Naive thymus-derived CD4-positive, alpha-beta T cell (primary cell): ENCODE measurements around the gene SATL1. TPM values are rescaled to one million over a fixed set of nuclear protein-coding genes. Genes with fewer than 3 reads are reported as not detected.
"Not testable (repeated sequence)": the region's sequence is repeated elsewhere in the genome, so short reads cannot be mapped to it uniquely, and the experiment has no call there.

Experiments used
- ATAC-seq: fragments of 150-1000 bp; cut with Tn5 transposase; 2 replicates; pipeline ENCODE4 v1.10.0; 2021; ENCODE audit warnings: mild to moderate bottlenecking, moderate library complexity
- CTCF ChIA-PET: fragments of 350-600 bp; sonication (Branson Sonifier 250); formaldehyde crosslinking; loops from one replicate; lab custom pipeline; 2021; ENCODE audit warnings: antibody characterized with exemption; lab: Charles Lee
- POLR2A ChIA-PET: fragments of 350-600 bp; sonication (Branson Sonifier 250); formaldehyde crosslinking; loops from one replicate; lab custom pipeline; 2021; ENCODE audit warnings: antibody characterized with exemption, inconsistent platforms; lab: Charles Lee
- DNase-seq, 9 donors: peaks; one replicate each; pipeline versions ENCODE4 v3.0.0 to v3.0.0-alpha.2; 2020 to 2022; ENCODE audit warnings: mixed read lengths in 1 of 9
- H3K27ac ChIP-seq: one replicate; pipeline ENCODE4 v1.7.0; 2013; ENCODE audit warnings: mild to moderate bottlenecking, low read depth, low read length, moderate library complexity
- H3K27me3 ChIP-seq, 2 donors: one replicate each; pipeline ENCODE4 v1.7.0; 2013; ENCODE audit warnings: low read length in 2 of 2, mild to moderate bottlenecking in 2 of 2, moderate library complexity in 2 of 2; ENCODE audit not compliant: control insufficient read depth in 2 of 2, insufficient read depth in 2 of 2
- H3K36me3 ChIP-seq, 3 experiments: 1 replicate in 2 of 3; 2 replicates in 1 of 3; pipeline ENCODE4 v1.7.0; 2013; ENCODE audit warnings: low read length in 3 of 3, mild to moderate bottlenecking in 3 of 3, moderate library complexity in 1 of 3; ENCODE audit not compliant: insufficient read depth in 3 of 3, control insufficient read depth in 2 of 3
- H3K4me1 ChIP-seq, 2 donors: one replicate each; pipeline ENCODE4 v1.7.0; 2013; ENCODE audit warnings: low read length in 2 of 2, mild to moderate bottlenecking in 2 of 2, moderate library complexity in 1 of 2; ENCODE audit not compliant: control insufficient read depth in 2 of 2, insufficient read depth in 2 of 2
- H3K4me3 ChIP-seq: 2 replicates; pipeline ENCODE4 v1.7.0; 2013; ENCODE audit warnings: mild to moderate bottlenecking, low read length
- H3K9me3 ChIP-seq, 3 experiments: 1 replicate in 2 of 3; 2 replicates in 1 of 3; pipeline ENCODE4 v1.7.0; 2013; ENCODE audit warnings: low read length in 3 of 3; ENCODE audit not compliant: control insufficient read depth in 2 of 3
- H3K27ac Mint-ChIP-seq, 9 donors: one replicate each; pipeline ENCODE4 v1.8.0; 2020 to 2022; ENCODE audit warnings: mixed read lengths in 9 of 9, mild to moderate bottlenecking in 8 of 9, moderate library complexity in 5 of 9, inconsistent platforms in 2 of 9
- H3K27me3 Mint-ChIP-seq, 5 donors: one replicate each; pipeline ENCODE4 v1.8.0; 2021 to 2022; ENCODE audit warnings: mixed read lengths in 5 of 5, mild to moderate bottlenecking in 1 of 5
- H3K36me3 Mint-ChIP-seq, 5 donors: one replicate each; pipeline ENCODE4 v1.8.0; 2020 to 2022; ENCODE audit warnings: mixed read lengths in 5 of 5, mild to moderate bottlenecking in 3 of 5, inconsistent platforms in 1 of 5
- H3K4me1 Mint-ChIP-seq, 7 donors: one replicate each; pipeline ENCODE4 v1.8.0; 2020 to 2022; ENCODE audit warnings: mixed read lengths in 7 of 7, mild to moderate bottlenecking in 3 of 7, inconsistent platforms in 1 of 7
- H3K4me3 Mint-ChIP-seq, 10 donors: one replicate each; pipeline ENCODE4 v1.8.0; 2020 to 2022; ENCODE audit warnings: mild to moderate bottlenecking in 10 of 10, mixed read lengths in 10 of 10, moderate library complexity in 6 of 10, inconsistent platforms in 2 of 10
- H3K9me3 Mint-ChIP-seq, 11 donors: one replicate each; pipeline ENCODE4 v1.8.0; 2020 to 2022; ENCODE audit warnings: mixed read lengths in 11 of 11, mild to moderate bottlenecking in 4 of 11, inconsistent platforms in 1 of 11, moderate library complexity in 1 of 11
- intact Hi-C, 2 donors: fragments of 100-400 bp; cut with micrococcal nuclease; formaldehyde crosslinking; loops; one replicate each; pipeline ENCODE4 v1.15.1; 2023
- polyA plus RNA-seq, 2 donors: library from polyadenylated mRNA; unstranded; fragments of 300-500 nt; fragmentation: Illumina TruSeq; gene quantifications; one replicate each; pipeline ENCODE4 v1.2.3, GENCODE V29; 2021
- total RNA-seq, 6 experiments: library from RNA in 5 of 6; stranded (reverse) in 5 of 6; gene quantifications; 1 replicate in 5 of 6; 2 replicates in 1 of 6; pipeline ENCODE4 v1.2.3 and lab custom pipeline; 2021 to 2026

The SATL1 gene
- total RNA-seq (not detected), polyA plus RNA-seq (not detected), total RNA-seq (lab: John Stamatoyannopoulos, UW) (not detected)

DNA sequence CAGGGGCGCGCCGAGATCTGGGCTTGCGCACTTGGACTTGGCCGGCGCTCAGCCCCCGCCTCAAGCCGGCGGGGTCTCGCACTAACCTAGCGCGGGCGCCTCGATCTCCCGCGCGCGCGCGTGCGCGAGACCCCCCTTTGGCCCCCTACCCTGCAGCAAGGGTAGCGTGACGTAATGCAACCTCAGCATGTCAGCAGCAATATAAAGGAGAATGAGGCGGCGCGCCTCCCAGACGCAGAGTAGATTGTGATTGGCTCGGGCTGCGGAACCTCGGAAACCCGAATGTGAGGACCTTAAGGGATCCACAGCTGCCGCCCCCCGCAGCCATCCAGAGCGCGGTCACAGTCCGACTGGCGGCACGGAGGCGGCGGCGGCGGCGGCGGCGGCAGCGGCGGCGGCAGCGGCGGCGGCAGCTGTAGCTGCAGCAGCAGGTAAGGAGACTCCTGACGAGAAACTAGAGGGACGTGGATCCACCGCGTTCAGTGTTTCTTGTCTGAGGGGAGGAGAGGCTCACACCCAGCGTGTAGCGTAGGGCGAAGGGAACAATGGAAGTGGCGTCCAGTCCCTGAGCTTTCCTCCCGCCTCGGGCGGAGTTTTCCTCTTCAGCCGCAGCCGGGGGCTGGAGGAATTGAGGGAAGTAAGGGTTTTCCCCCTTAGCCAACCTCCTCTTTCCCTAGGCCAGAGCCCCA is at the start of gene SATL1, which contains the start of gene ZNF711:
Gene SATL1 (minus strand): TSS at position 19 of the 689 bp plus-strand sequence. CDS start 134,811 bp downstream, outside the sequence.
Gene ZNF711 (plus strand): TSS at position 231 of the 689 bp plus-strand sequence. CDS start 3,582 bp downstream, outside the sequence.
- peak within 1 kb of the TSS in 8 of 9 donors; percentile 54 to 89 (median 79) for H3K27ac Mint-ChIP-seq
- Histone ChIP-seq H3K27ac (peak within 1 kb of the TSS; percentile 45), H3K4me3 (peak within 1 kb of the TSS; percentile 50), H3K36me3 (peaks cover 0 to 4% (median 0%) of the 10 kb centered on the region in 3 experiments), H3K4me1 (no peaks in the 10 kb centered on the region), H3K27me3 (no peaks in the 10 kb centered on the region), H3K9me3 (no peaks in the 10 kb centered on the region)
- H3K36me3 Mint-ChIP-seq: peaks cover 0 to 4% (median 0%) of the 10 kb centered on the region in 5 donors
- peak in 7 of 9 donors; percentile 5 to 47 (median 20) for DNase-seq
- ChIA-PET POLR2A (no interaction called here), CTCF (interaction anchor here (0.5 kb wide), 1 partner anchor 160 kb away, joined by 5 read pairs; no protein-coding TSS in a partner anchor)
- intact Hi-C loops: no loop called here
- peaks cover 3 to 32% (median 16%) of the 10 kb centered on the region in 5 donors for H3K27me3 Mint-ChIP-seq
- H3K4me1 Mint-ChIP-seq: peaks cover 4 to 13% (median 9%) of the 10 kb centered on the region in 7 donors
- H3K4me3 Mint-ChIP-seq: peak within 1 kb of the TSS; percentile 88 to 96 (median 92)
- H3K9me3 Mint-ChIP-seq: no peaks in the 10 kb centered on the region
- peak; percentile 65 for ATAC-seq

- Mint-ChIP-seq H3K36me3 (no peaks in the 10 kb centered on the region), H3K9me3 (peaks cover 0 to 9% (median 4%) of the 10 kb centered on the region in 11 donors), H3K27ac (no peak overlapping the region), H3K27me3 (no peaks in the 10 kb centered on the region), H3K4me3 (no peak overlapping the region), H3K4me1 (no peaks in the 10 kb centered on the region)
- no peaks in the 10 kb centered on the region for H3K4me1 ChIP-seq
- H3K27ac ChIP-seq: no peak overlapping the region
- CTCF ChIA-PET: no interaction called here
- H3K4me3 ChIP-seq: no peak overlapping the region
- intact Hi-C loops: no loop called here
- POLR2A ChIA-PET: no interaction called here
- ATAC-seq (no peak), DNase-seq (no peak)
- no peaks in the 10 kb centered on the region for H3K9me3 ChIP-seq
- no peaks in the 10 kb centered on the region for H3K36me3 ChIP-seq
- no peaks in the 10 kb centered on the region for H3K27me3 ChIP-seq
These were observed 45.6 kb upstream of the SATL1 start for GRCh38 chrX:85288992-85289723.

DNA sequence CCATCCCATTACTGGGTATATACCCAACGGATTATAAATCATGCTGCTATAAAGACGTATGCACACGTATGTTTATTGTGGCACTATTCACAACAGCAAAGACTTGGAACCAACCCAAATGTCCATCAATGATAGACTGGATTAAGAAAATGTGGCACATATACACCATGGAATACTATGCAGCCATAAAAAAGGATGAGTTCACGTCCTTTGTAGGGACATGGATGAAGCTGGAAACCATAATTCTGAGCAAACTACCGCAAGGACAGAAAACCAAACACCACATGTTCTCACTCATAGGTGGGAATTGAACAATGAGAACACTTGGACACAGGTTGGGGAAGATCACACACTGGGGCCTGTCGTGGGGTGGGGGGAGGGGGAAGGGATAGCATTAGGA is 41.7 kb upstream of the SATL1 start:
- CTCF ChIA-PET, DNase-seq, H3K4me3 Mint-ChIP-seq, H3K27me3 ChIP-seq, H3K9me3 ChIP-seq, H3K4me1 ChIP-seq, ATAC-seq, H3K36me3 ChIP-seq, H3K4me3 ChIP-seq, POLR2A ChIA-PET, H3K27ac ChIP-seq, H3K9me3 Mint-ChIP-seq, H3K36me3 Mint-ChIP-seq, intact Hi-C loops, H3K27me3 Mint-ChIP-seq, H3K4me1 Mint-ChIP-seq, H3K27ac Mint-ChIP-seq: not testable (repeated sequence)

DNA sequence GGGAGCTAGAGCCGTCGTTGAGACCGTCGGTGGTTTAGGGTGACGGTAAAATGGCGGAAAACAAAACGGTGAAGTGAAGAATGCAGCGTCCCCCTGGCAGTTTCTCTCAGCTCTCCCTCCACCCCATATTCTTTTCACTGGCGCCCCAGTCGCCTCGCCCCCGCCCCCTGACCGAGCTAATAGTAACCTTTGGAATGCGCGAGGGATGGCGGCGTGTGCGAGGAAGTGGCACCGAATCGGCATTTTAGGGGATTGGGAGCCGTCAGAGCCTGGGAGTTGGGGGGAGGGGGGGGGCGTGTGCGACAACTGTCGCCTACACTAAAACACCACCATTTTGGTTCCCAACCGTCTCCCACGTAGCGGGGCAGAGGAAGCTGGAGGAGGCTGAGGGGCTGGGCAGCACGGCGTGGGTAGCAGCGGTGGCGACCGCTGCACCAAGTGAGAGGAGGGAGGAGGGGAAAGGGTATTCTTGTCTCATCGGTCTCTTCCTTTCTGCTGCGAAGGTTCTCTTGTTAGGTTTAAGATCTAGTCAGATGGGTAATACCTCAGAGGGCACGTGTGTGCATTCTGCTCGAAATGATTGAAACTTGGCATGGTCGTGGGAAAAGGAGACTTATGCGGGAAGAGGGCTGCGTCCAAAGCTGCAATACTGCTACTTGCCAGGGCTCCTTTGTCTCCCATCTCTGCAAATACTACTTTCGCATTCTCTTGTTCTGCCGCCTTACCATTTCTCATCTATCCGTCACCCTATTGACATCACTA is 1.1 kb upstream of the SATL1 start:
- Histone ChIP-seq H3K36me3 (peaks cover 0 to 4% (median 0%) of the 10 kb centered on the region in 3 experiments), H3K27ac (peak overlapping the region; percentile 45), H3K4me1 (no peaks in the 10 kb centered on the region), H3K9me3 (no peaks in the 10 kb centered on the region), H3K4me3 (peak overlapping the region; percentile 50), H3K27me3 (no peaks in the 10 kb centered on the region)
- peaks cover 3 to 32% (median 17%) of the 10 kb centered on the region in 5 donors for H3K27me3 Mint-ChIP-seq
- H3K4me1 Mint-ChIP-seq: peaks cover 4 to 13% (median 9%) of the 10 kb centered on the region in 7 donors
- ChIA-PET CTCF (no interaction called here), POLR2A (no interaction called here)
- no peaks in the 10 kb centered on the region for H3K9me3 Mint-ChIP-seq
- H3K36me3 Mint-ChIP-seq: peaks cover 0 to 4% (median 0%) of the 10 kb centered on the region in 5 donors
- peak overlapping the region; percentile 88 to 96 (median 92) for H3K4me3 Mint-ChIP-seq
- peak overlapping the region in 8 of 9 donors; percentile 54 to 89 (median 79) for H3K27ac Mint-ChIP-seq
- DNase-seq (peak in 6 of 9 donors; percentile 4 to 34 (median 12)), ATAC-seq (peak; percentile 37)
- intact Hi-C loops: no loop called here

DNA sequence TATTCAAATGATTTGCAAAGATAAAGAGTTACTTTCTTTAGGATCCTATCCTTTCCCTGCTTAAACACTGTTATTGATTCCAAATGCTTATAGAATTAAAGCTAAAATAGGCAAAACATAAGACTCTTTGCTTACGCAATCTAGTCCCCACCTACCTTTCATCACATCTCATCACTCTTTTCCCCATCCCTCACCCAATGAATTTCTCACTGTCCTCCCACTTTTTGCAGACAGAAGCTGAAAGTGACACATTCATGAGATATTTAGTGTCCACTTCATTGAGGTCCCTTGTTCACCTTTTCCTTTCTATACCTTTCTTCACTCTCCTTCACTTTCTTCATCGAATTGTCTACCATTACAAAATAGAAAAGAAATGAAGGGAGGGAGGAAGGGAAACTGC is 424 bp downstream of the SATL1 start:
- peaks cover 0 to 4% (median 0%) of the 10 kb centered on the region in 3 experiments for H3K36me3 ChIP-seq

DNA sequence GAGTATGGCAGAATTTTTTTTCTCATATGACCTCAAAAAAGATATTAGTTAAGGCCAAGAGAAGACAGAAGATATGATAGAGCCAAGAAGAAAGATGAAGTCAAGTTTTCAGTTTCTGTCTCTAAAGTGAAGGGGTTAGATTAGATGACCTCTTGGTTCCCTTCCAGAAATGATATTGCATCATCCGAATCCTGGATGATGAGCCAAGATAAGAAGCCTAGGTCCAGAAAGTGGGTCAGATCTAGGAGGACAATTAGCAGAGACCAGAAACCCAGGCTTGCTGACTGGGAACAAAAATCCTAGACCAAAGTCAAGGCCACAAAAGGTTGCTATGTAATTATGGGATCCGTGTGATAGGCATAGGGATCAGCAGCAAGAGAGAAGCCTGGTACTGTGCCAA is 20.2 kb downstream of the SATL1 start:
- no peak overlapping the region for H3K27ac Mint-ChIP-seq
- peaks cover 0 to 9% (median 3%) of the 10 kb centered on the region in 7 donors for H3K4me1 Mint-ChIP-seq
- Histone ChIP-seq H3K27ac (no peak overlapping the region), H3K36me3 (no peaks in the 10 kb centered on the region), H3K4me1 (no peaks in the 10 kb centered on the region), H3K9me3 (no peaks in the 10 kb centered on the region), H3K4me3 (no peak overlapping the region), H3K27me3 (no peaks in the 10 kb centered on the region)
- ChIA-PET CTCF (no interaction called here), POLR2A (no interaction called here)
- no peaks in the 10 kb centered on the region for H3K36me3 Mint-ChIP-seq
- peaks cover 0 to 6% (median 0%) of the 10 kb centered on the region in 11 donors for H3K9me3 Mint-ChIP-seq
- no peak overlapping the region for H3K4me3 Mint-ChIP-seq
- intact Hi-C loops: no loop called here
- DNase-seq: no peak
- peaks cover 0 to 5% (median 0%) of the 10 kb centered on the region in 5 donors for H3K27me3 Mint-ChIP-seq
- ATAC-seq: no peak

More for the DNA sequence above, 424 bp downstream of the SATL1 start:
- Mint-ChIP-seq H3K27ac (peak overlapping the region in 1 of 9 donors; percentile 28), H3K27me3 (peaks cover 0 to 32% (median 11%) of the 10 kb centered on the region in 5 donors), H3K4me1 (peaks cover 4 to 13% (median 9%) of the 10 kb centered on the region in 7 donors), H3K36me3 (peaks cover 0 to 4% (median 0%) of the 10 kb centered on the region in 5 donors), H3K9me3 (no peaks in the 10 kb centered on the region), H3K4me3 (peak overlapping the region; percentile 43 to 94 (median 82))
- Histone ChIP-seq H3K4me1 (no peaks in the 10 kb centered on the region), H3K27me3 (no peaks in the 10 kb centered on the region), H3K9me3 (no peaks in the 10 kb centered on the region), H3K4me3 (no peak overlapping the region), H3K27ac (no peak overlapping the region)
- ATAC-seq: no peak
- intact Hi-C loops: no loop called here
- DNase-seq: peak in 1 of 9 donors; percentile 2
- ChIA-PET CTCF (no interaction called here), POLR2A (no interaction called here)
